Esophagus muscularis mucosa (tissue), 4 donors: ENCODE measurements around the gene RSBN1L. TPM values are rescaled to one million over a fixed set of nuclear protein-coding genes. Genes with fewer than 3 reads are reported as not detected.
A peak's percentile ranks its signal among the peaks of the same experiment; 100 is the strongest.

Experiments used
- DNase-seq: peaks from one replicate; pipeline ENCODE4 v3.0.0-alpha.2; 2017; ENCODE audit errors: extremely low spot score
- H3K27ac ChIP-seq, 4 donors: fragments of 200-600 bp; sonication (generic); replicated peaks in 1 of 4; 1 replicate in 3 of 4; 2 replicates in 1 of 4; pipeline ENCODE4 v1.5.1; 2016 to 2019; ENCODE audit warnings: mild to moderate bottlenecking in 1 of 4
- H3K27me3 ChIP-seq, 4 donors: fragments of 200-600 bp; sonication (generic); one replicate each; pipeline versions ENCODE4 v1.5.1 to v1.6.0; 2016 to 2019
- H3K36me3 ChIP-seq, 4 donors: fragments of 200-600 bp; sonication (generic); one replicate each; pipeline ENCODE4 v1.5.1; 2016 to 2019
- H3K4me1 ChIP-seq, 4 donors: fragments of 200-600 bp; sonication (generic); one replicate each; pipeline ENCODE4 v1.5.1; 2016 to 2019
- H3K4me3 ChIP-seq, 4 donors: fragments of 200-600 bp; sonication (generic); 1 replicate in 2 of 4; 2 replicates in 2 of 4; pipeline ENCODE4 v1.5.1; 2016 to 2019; ENCODE audit warnings: mild to moderate bottlenecking in 4 of 4, moderate library complexity in 1 of 4
- H3K9me3 ChIP-seq, 4 donors: fragments of 200-600 bp; sonication (generic); 1 replicate in 3 of 4; 2 replicates in 1 of 4; pipeline ENCODE4 v1.5.1; 2016 to 2019
- CTCF ChIP-seq, 3 experiments: fragments of 200-600 bp in 2 of 3; fragments of 450-650 bp in 1 of 3; sonication (generic) in 2 of 3; IDR thresholded peaks; one replicate each; pipeline ENCODE4 v1.5.1; 2017 to 2019; ENCODE audit warnings: antibody characterized with exemption in 3 of 3, mild to moderate bottlenecking in 2 of 3, moderate library complexity in 1 of 3
- EP300 ChIP-seq: sonication (generic); formaldehyde crosslinking; IDR thresholded peaks from one replicate; pipeline ENCODE4 v1.6.1; 2017; ENCODE audit warnings: antibody characterized with exemption
- POLR2A ChIP-seq: fragments of 450-650 bp; IDR thresholded peaks from one replicate; pipeline ENCODE4 v1.6.1; 2017; ENCODE audit warnings: antibody characterized with exemption, moderate library complexity, mild to moderate bottlenecking, low read depth
- POLR2AphosphoS5 ChIP-seq, 2 donors: sonication (generic); formaldehyde crosslinking; IDR thresholded peaks; one replicate each; pipeline ENCODE4 v1.6.1; 2017; ENCODE audit warnings: antibody characterized with exemption in 2 of 2
- WGBS: methylation state at CpG from one replicate; pipeline ENCODE4 v1.1.5; 2018; 5-methylcytosine and 5-hydroxymethylcytosine counted together
- intact Hi-C: fragments of 100-400 bp; cut with DNase I; formaldehyde crosslinking; loops from one replicate; pipeline ENCODE4 v1.15.1; 2023
- total RNA-seq, 4 donors: library from RNA; depleted of rRNA; stranded (reverse); fragments of >200 nt; gene quantifications; one replicate each; pipeline versions ENCODE4 v1.1.0 to v1.2.1, GENCODE V29; 2016

RSBN1L gene
- total RNA-seq, 4 donors from 2014 or later: 17.0 to 36.5 (median 25.9) TPM

- Histone ChIP-seq H3K9me3 (no peaks in the 10 kb centered on the region), H3K4me3 (peak overlapping the region; percentile 86 to 99 (median 94)), H3K36me3 (peaks cover 0 to 2% (median under 1%) of the 10 kb centered on the region in 4 donors), H3K27ac (peak overlapping the region in 3 of 4 donors; percentile 90 to 94 (median 92)), H3K27me3 (no peaks in the 10 kb centered on the region), H3K4me1 (peaks cover 32 to 40% (median 32%) of the 10 kb centered on the region in 4 donors)
- DNase-seq: no peak
- TF ChIP-seq CTCF (IDR thresholded peaks at IDR 0.05) (no peak), POLR2A (no peak)
- intact Hi-C loops: no loop called here
- WGBS: 30% methylated on average over 4 of the region's 4 CpGs
Measured at GRCh38 chr7:77800158-77800557, 103.9 kb downstream of the RSBN1L start.

- no peak overlapping the region for H3K27ac ChIP-seq
- TF ChIP-seq POLR2A (no peak), EP300 (no peak), POLR2AphosphoS5 (IDR thresholded peaks at IDR 0.05) (no peak), CTCF (IDR thresholded peaks at IDR 0.05) (no peak)
- peaks cover 0 to 2% (median 0%) of the 10 kb centered on the region in 4 donors for H3K9me3 ChIP-seq
- intact Hi-C loops: no loop called here
- no peak overlapping the region for H3K4me3 ChIP-seq
- H3K36me3 ChIP-seq: no peaks in the 10 kb centered on the region
- WGBS: 73% methylated on average over 2 of the region's 2 CpGs
- H3K4me1 ChIP-seq: peaks cover 28 to 37% (median 30%) of the 10 kb centered on the region in 4 donors
- no peaks in the 10 kb centered on the region for H3K27me3 ChIP-seq
- DNase-seq: no peak
Measured at GRCh38 chr7:77800730-77801129, 104.5 kb downstream of the RSBN1L start.

- Histone ChIP-seq H3K4me1 (peaks cover 9 to 18% (median 11%) of the 10 kb centered on the region in 4 donors), H3K9me3 (peaks cover 0 to 23% (median 11%) of the 10 kb centered on the region in 4 donors), H3K27me3 (no peaks in the 10 kb centered on the region), H3K4me3 (no peak overlapping the region), H3K27ac (no peak overlapping the region), H3K36me3 (no peaks in the 10 kb centered on the region)
- TF ChIP-seq EP300 (no peak), POLR2AphosphoS5 (IDR thresholded peaks at IDR 0.05) (no peak), POLR2A (no peak), CTCF (IDR thresholded peaks at IDR 0.05) (no peak)
- no peak for DNase-seq
- 84% methylated on average over 2 of the region's 2 CpGs for WGBS
- intact Hi-C loops: no loop called here
Measured at GRCh38 chr7:77802557-77803405, 106.5 kb downstream of the RSBN1L start.

- intact Hi-C loops: no loop called here
- H3K4me1 ChIP-seq: peaks cover 0 to 5% (median 2%) of the 10 kb centered on the region in 4 donors
- H3K9me3 ChIP-seq: peaks cover 0 to 29% (median 13%) of the 10 kb centered on the region in 4 donors
- no peaks in the 10 kb centered on the region for H3K27me3 ChIP-seq
- DNase-seq: no peak
- no peak for TF ChIP-seq EP300
- no peak for TF ChIP-seq CTCF (IDR thresholded peaks at IDR 0.05)
- TF ChIP-seq POLR2AphosphoS5 (IDR thresholded peaks at IDR 0.05): no peak
- TF ChIP-seq POLR2A: no peak
- H3K36me3 ChIP-seq: no peaks in the 10 kb centered on the region
- H3K4me3 ChIP-seq: no peak overlapping the region
- 92% methylated on average over 2 of the region's 2 CpGs for WGBS
- no peak overlapping the region for H3K27ac ChIP-seq
Measured at GRCh38 chr7:77806425-77806824, 110.2 kb downstream of the RSBN1L start.
